Measurements from ENCODE around the gene BRSK1. TPM values are rescaled to one million over a fixed set of nuclear protein-coding genes. Genes with fewer than 3 reads are reported as not detected.

BRSK1 gene
- total RNA-seq, 1 donor from 2014 or later: 10.1 TPM

GRCh38 chr19:55358943-55359908 is 75.4 kb downstream of the BRSK1 start:
- no peak for DNase-seq (ENCODE audit: extremely low spot score in 2 of 2)
- H3K27me3 ChIP-seq: peaks cover 5% of the 10 kb centered on the region

GRCh38 chr19:55360902-55361301 is 77.1 kb downstream of the BRSK1 start:
- H3K4me3 ChIP-seq: no peak overlapping the region
- H3K9me3 ChIP-seq: no peaks in the 10 kb centered on the region
- H3K27ac ChIP-seq: no peak overlapping the region
- H3K36me3 ChIP-seq: no peaks in the 10 kb centered on the region
- TF ChIP-seq CTCF (IDR thresholded peaks at IDR 0.05): no peak
- TF ChIP-seq POLR2AphosphoS5 (IDR thresholded peaks at IDR 0.05; ENCODE audit: insufficient read depth in 1 of 2, low read depth in 1 of 2): no peak
- no peak for TF ChIP-seq POLR2A (IDR thresholded peaks at IDR 0.05)
- H3K27me3 ChIP-seq: no peaks in the 10 kb centered on the region
- no peaks in the 10 kb centered on the region for H3K4me1 ChIP-seq
- intact Hi-C loops (cut with DNase I): no loop called here
- DNase-seq (ENCODE audit: extremely low spot score in 2 of 2): no peak

More at GRCh38 chr19:55358943-55359908, 75.4 kb downstream of the BRSK1 start:
- Histone ChIP-seq H3K4me3 (no peak overlapping the region), H3K9me3 (no peaks in the 10 kb centered on the region), H3K4me1 (peaks cover 11% of the 10 kb centered on the region), H3K27ac (no peak overlapping the region), H3K36me3 (no peaks in the 10 kb centered on the region)
- TF ChIP-seq POLR2A (IDR thresholded peaks at IDR 0.05) (no peak), CTCF (IDR thresholded peaks at IDR 0.05) (no peak), POLR2AphosphoS5 (IDR thresholded peaks at IDR 0.05; ENCODE audit: insufficient read depth in 1 of 2, low read depth in 1 of 2) (no peak)
- intact Hi-C loops (cut with DNase I): no loop called here

Small RNAs within 50 kb of the gene (microRNA-seq; reads per million reads assigned to microRNA genes)
- gene MIR6802 (ENCODE audit: borderline number of aligned reads, borderline replicate concordance): 2.9 reads per million
- gene MIR6803 (ENCODE audit: borderline number of aligned reads, borderline replicate concordance): 6.7 reads per million, percentile 13 among the genes with 10 or more reads in this experiment

Small RNAs within 50 kb of the gene (small RNA-seq; reads per million reads assigned to genes)
- gene MIR6802: not detected
- not detected for gene MIR6803

Other genes with a start within 250 kb of the BRSK1 start
- gene GP6, start 245.7 kb upstream of the BRSK1 start, total RNA-seq: 0.49 TPM
- 37.3 TPM for gene RDH13, start 220.8 kb upstream of the BRSK1 start, total RNA-seq
- 180 TPM for gene EPS8L1, start 208.1 kb upstream of the BRSK1 start, total RNA-seq
- gene PPP1R12C, start 166.4 kb upstream of the BRSK1 start, total RNA-seq: 108 TPM
- gene TNNT1, start 134.8 kb upstream of the BRSK1 start, total RNA-seq: 9.1 TPM
- not detected for gene TNNI3, start 126.3 kb upstream of the BRSK1 start, total RNA-seq
- 5.6 TPM for gene DNAAF3, start 117.4 kb upstream of the BRSK1 start, total RNA-seq
- gene SYT5, start 103.7 kb upstream of the BRSK1 start, total RNA-seq: not detected
- gene PTPRH, start 74.5 kb upstream of the BRSK1 start, total RNA-seq: 4.4 TPM
- 2.9 TPM for gene TMEM86B, start 55.2 kb upstream of the BRSK1 start, total RNA-seq
- 30.4 TPM for gene PPP6R1, start 25.0 kb upstream of the BRSK1 start, total RNA-seq
- gene HSPBP1, start 3.9 kb upstream of the BRSK1 start, total RNA-seq: 29.5 TPM
- gene TMEM150B, start 41.3 kb downstream of the BRSK1 start, total RNA-seq: not detected
- 19.2 TPM for gene KMT5C, start 55.9 kb downstream of the BRSK1 start, total RNA-seq
- gene COX6B2, start 70.7 kb downstream of the BRSK1 start, total RNA-seq: 5.2 TPM
- not detected for gene GARIN5B, start 79.3 kb downstream of the BRSK1 start, total RNA-seq
- gene IL11, start 86.5 kb downstream of the BRSK1 start, total RNA-seq: not detected
- not detected for gene TMEM190, start 92.8 kb downstream of the BRSK1 start, total RNA-seq
- gene TMEM238, start 100.3 kb downstream of the BRSK1 start, total RNA-seq: 5.9 TPM
- gene RPL28, start 101.9 kb downstream of the BRSK1 start, total RNA-seq: 1,166 TPM
- gene UBE2S, start 123.8 kb downstream of the BRSK1 start, total RNA-seq: 22.3 TPM
- 0.25 TPM for gene SHISA7, start 159.3 kb downstream of the BRSK1 start, total RNA-seq
- gene ISOC2, start 177.6 kb downstream of the BRSK1 start, total RNA-seq: 61.4 TPM
- not detected for gene C19orf85, start 180.8 kb downstream of the BRSK1 start, total RNA-seq
- 2.7 TPM for gene ZNF628, start 192.6 kb downstream of the BRSK1 start, total RNA-seq
- gene NAT14, start 201.2 kb downstream of the BRSK1 start, total RNA-seq: 14.2 TPM
- 13.5 TPM for gene SSC5D, start 204.4 kb downstream of the BRSK1 start, total RNA-seq

Measured in vagina (tissue), 2 donors.